Colonic mucosa (tissue), 4 donors: ENCODE results near the gene UBE2D2. TPM values are rescaled to one million over a fixed set of nuclear protein-coding genes. Genes with fewer than 3 reads are reported as not detected.

Experiments
- DNase-seq: peaks from one replicate; pipeline ENCODE4 v3.0.0-alpha.2; 2020
- H3K27ac ChIP-seq: fragments of 200-600 bp; one replicate; pipeline ENCODE4 v1.8.0; 2021
- H3K27me3 ChIP-seq: fragments of 200-600 bp; one replicate; pipeline ENCODE4 v1.8.0; 2021
- H3K36me3 ChIP-seq: fragments of 200-600 bp; one replicate; pipeline ENCODE4 v1.8.0; 2021
- H3K4me1 ChIP-seq: fragments of 200-600 bp; one replicate; pipeline ENCODE4 v1.8.0; 2021; ENCODE audit warnings: mild to moderate bottlenecking
- H3K4me3 ChIP-seq: fragments of 200-600 bp; one replicate; pipeline ENCODE4 v1.8.0; 2021
- H3K9ac ChIP-seq, 2 donors: one replicate each; pipeline ENCODE4 v1.7.0; 2013; ENCODE audit warnings: control low read depth in 2 of 2, low read depth in 2 of 2, low read length in 2 of 2
- H3K9me3 ChIP-seq: fragments of 200-600 bp; one replicate; pipeline ENCODE4 v1.8.0; 2021
- CTCF ChIP-seq: fragments of 200-600 bp; IDR thresholded peaks from one replicate; pipeline ENCODE4 v1.8.0; 2022; ENCODE audit warnings: antibody characterized with exemption, mild to moderate bottlenecking
- intact Hi-C: fragments of 100-400 bp; cut with DNase I; formaldehyde crosslinking; loops from one replicate; pipeline ENCODE4 v1.14.1; 2022
- total RNA-seq, 2 donors: library from RNA; stranded (reverse); fragmentation: NEBNext Ultra II Directional in 1 of 2; extraction: Animal tissue kit (Norgen Biotek cat#: 25700) in 1 of 2; gene quantifications; one replicate each; pipeline ENCODE4 v1.2.1, GENCODE V29; 2021
- donor health status: healthy.
- donor health status: DM: no; HTN: no; CAD: no.
- donor health status: DM: no; HTN: no; CAD: no.

Gene UBE2D2
- total RNA-seq, 2 donors from 2014 or later, result 146 to 155 TPM

- no peaks in the 10 kb centered on the region for H3K36me3 ChIP-seq
- no peak for TF ChIP-seq CTCF
- H3K9me3 ChIP-seq, result no peaks in the 10 kb centered on the region
- DNase-seq, result no peak
- no peaks in the 10 kb centered on the region for H3K4me1 ChIP-seq
- no peak overlapping the region for H3K27ac ChIP-seq
- H3K27me3 ChIP-seq, result no peaks in the 10 kb centered on the region
- H3K9ac ChIP-seq, result no peak overlapping the region
- no peak overlapping the region for H3K4me3 ChIP-seq
- intact Hi-C loops, result no loop called here
Measured at GRCh38 chr5:139676406-139676805, 115.3 kb downstream of the UBE2D2 start.

- H3K9me3 ChIP-seq, result no peaks in the 10 kb centered on the region
- H3K27ac ChIP-seq, result no peak overlapping the region
- H3K9ac ChIP-seq, result no peak overlapping the region
- intact Hi-C loops, result no loop called here
- no peaks in the 10 kb centered on the region for H3K27me3 ChIP-seq
- TF ChIP-seq CTCF, result no peak
- H3K4me3 ChIP-seq, result no peak overlapping the region
- no peak for DNase-seq
- H3K4me1 ChIP-seq, result no peaks in the 10 kb centered on the region
- no peaks in the 10 kb centered on the region for H3K36me3 ChIP-seq
Measured at GRCh38 chr5:139676951-139677735, 116.0 kb downstream of the UBE2D2 start.

Other genes with a start within 250 kb of the UBE2D2 start
- 10 to 100 TPM; 39.4 to 49.7 TPM for gene PAIP2, start 219.5 kb upstream of the UBE2D2 start, total RNA-seq
- gene SLC23A1, start 178.0 kb upstream of the UBE2D2 start, total RNA-seq, result 1 to 10 TPM; 5.0 to 7.0 TPM
- 10 to 100 TPM; 10.6 to 13.2 TPM for gene MZB1, start 171.4 kb upstream of the UBE2D2 start, total RNA-seq
- under 1 TPM; 0.48 to 0.96 TPM for gene PROB1, start 166.2 kb upstream of the UBE2D2 start, total RNA-seq
- gene SPATA24, start 157.2 kb upstream of the UBE2D2 start, total RNA-seq, result 1 to 10 TPM; 2.9 to 3.9 TPM
- 1 to 10 TPM; 3.6 to 5.7 TPM for gene DNAJC18, start 121.8 kb upstream of the UBE2D2 start, total RNA-seq
- gene ECSCR, start 98.6 kb upstream of the UBE2D2 start, total RNA-seq, result 1 to 10 TPM; 2.2 to 7.4 TPM
- gene SMIM33, start 90.3 kb upstream of the UBE2D2 start, total RNA-seq, result 1 to 10 TPM; 3.4 to 5.9 TPM
- gene STING1, start 78.6 kb upstream of the UBE2D2 start, total RNA-seq, result 10 to 100 TPM; 49.0 to 49.2 TPM
- gene CXXC5, start 87.0 kb downstream of the UBE2D2 start, total RNA-seq, result 10 to 100 TPM; 32.3 to 40.4 TPM
- under 1 TPM; 0.05 to 0.11 TPM for gene PSD2, start 234.5 kb downstream of the UBE2D2 start, total RNA-seq